ENCODE measurements around the gene RANBP3.

- no peak for TF ChIP-seq YY1 (IDR thresholded peaks at IDR 0.05; ENCODE audit: insufficient read depth, insufficient read length)
- TF ChIP-seq ZNF274 (IDR thresholded peaks at IDR 0.05; ENCODE audit: low read depth, low read length): no peak
- TF ChIP-seq SUZ12 (IDR thresholded peaks at IDR 0.05; ENCODE audit: extremely low read depth, insufficient read depth, insufficient read length): no peak
Measured at GRCh38 chr19:5895409-5895808, 82.5 kb downstream of the RANBP3 start.

Measured in NT2/D1 (cell line).